GM10847 (cell line): ENCODE data around the gene NUP54.

Source experiments
- POLR2A ChIP-seq: IDR thresholded peaks from 2 replicates; pipeline ENCODE4 v1.6.1; 2011; ENCODE audit not compliant: insufficient read length; ENCODE audit errors: extremely low read depth

Gene NUP54

DNA sequence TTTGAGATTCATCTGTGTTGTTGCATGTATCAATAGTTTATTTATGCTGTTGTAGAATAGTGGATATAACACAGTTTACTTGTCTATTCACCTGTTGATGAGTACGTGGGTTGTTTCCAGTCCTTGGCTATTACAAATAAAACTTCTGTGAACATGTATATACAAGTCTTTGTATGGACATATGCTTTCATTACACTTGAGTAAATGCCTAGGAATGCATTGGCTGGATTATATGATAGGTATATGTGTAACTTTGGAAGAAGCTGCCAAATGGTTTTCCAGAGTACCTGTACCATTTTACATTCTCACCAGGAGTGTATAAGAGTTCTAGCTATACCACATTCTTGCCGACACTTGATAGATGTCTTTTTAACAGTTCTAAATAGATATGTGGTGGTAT lies 57.1 kb downstream of the NUP54 start:
- TF ChIP-seq POLR2A: no peak

- no peak for TF ChIP-seq POLR2A
Observed at GRCh38 chr4:76090241-76090691, 57.9 kb downstream of the NUP54 start.

DNA sequence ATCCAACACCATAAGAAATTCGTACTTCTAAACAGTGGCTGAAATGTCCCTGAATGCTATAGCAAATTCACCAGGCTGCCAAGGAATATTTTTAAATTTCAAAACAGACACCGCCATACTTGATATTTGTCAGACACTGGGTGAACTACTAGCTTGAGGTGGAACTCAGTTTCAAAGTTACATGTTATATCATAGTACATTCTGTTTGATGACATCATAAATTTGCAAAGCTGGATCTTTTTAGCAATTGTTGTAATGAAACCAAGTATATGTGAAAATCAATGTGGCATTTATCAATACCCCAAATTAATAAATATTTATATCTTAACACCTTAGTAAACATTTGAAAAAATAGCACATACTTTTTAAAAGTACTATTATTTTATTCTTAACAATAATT lies 59.5 kb downstream of the NUP54 start:
- TF ChIP-seq POLR2A: no peak

GRCh38 chr4:76087007-76087769 lies 61.0 kb downstream of the NUP54 start:
- no peak for TF ChIP-seq POLR2A

DNA sequence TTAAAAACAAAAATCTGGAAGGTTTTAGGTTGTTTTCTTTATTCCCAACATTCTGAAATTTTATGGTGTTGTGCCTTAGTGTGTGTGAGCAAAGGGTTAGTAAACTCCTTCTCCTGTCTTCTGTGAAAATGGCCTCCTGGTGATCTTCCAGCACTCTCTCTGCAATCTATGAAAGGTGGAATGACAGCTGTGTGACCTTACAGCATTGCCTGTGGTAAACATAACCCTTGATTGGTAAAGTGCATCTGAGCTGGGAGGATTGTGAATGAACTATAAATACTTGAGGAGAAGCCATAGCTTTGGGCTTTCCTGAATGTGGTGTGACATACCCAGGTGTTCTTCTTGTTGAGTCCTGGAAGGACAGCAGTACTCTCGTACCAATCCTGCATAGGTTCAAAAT lies 63.7 kb downstream of the NUP54 start:
- TF ChIP-seq POLR2A: no peak

DNA sequence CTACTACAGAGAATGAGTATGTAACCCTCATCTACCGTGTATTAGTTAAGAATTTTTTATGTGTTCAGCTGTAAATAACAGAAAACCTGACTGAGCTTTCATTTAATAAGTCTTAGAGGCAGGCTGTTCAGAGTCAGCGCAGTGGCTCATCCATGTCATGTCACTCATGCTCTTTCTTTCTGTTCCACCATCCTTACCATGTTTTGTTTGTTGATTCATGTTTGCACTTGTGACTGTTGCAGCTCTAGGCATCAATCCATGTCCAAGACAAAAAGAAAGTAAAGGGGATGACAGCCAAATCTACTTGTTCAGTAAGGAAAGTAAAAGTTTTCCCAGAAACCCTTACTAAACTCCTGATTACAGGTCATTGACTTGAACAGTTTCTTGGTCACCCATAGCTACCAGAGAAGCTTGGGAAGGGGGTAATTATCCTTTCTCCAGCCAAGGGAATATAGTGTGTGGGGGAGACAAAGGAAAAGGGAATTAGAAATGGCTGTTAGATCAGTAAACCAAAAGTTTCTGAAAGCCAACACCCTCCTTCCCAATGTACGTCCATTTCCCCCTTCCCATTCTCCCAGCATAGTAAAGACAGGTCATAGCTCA lies 64.7 kb downstream of the NUP54 start:
- no peak for TF ChIP-seq POLR2A

DNA sequence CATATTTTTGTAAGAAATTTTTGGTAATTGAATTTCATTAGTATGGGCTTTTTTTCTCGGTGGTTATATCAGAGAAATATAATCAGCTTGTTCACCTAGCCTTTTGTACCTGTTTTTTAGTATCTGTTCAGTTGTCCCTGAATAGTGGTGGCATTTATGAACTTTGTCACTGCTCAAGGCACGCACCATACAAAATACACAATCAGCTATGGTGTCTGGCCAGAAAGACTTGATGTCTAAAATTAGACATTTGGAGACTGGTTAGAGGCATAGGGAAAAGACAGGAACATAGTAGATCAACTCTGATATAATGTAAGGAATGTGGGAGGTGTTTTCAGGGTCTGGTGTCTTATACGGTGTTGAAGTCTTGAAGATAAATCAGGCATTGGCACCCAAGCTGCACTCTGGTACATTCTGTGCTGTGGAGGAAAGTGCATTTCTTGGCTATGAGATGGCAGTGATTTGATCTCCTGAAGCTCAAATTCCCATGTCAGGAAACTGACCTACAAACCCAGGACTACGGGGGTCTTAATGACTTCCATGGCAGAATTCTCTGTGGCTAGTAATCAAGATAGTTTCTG lies 70.1 kb downstream of the NUP54 start:
- no peak for TF ChIP-seq POLR2A

DNA sequence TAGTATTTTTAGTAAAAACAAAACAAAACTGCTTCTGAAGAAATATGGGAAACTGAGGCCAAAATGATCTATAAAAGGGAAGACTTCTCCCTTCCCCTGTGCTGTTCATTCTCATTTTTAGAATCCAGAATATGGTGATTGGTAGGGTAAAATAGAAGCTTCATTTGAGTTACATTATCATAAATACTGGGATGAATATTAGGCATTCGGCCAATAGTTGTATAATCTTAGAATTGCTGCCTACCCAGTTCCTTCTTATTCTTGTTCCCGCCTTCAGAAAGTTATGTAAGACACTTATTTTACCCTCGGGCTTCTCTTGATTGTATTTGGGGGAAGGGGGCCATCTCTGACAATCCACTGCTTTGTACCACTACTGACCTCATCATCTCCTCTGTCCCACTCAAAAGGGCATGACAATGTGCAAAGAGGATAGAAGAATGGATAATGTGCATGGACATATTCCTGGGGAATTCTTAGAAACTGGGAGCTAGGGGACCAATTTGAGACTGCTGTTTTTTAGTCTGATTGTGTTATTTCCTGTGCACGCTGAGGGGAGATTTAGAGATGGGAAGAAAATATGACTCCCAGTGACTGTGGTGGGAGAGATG lies 73.1 kb downstream of the NUP54 start:
- no peak for TF ChIP-seq POLR2A

DNA sequence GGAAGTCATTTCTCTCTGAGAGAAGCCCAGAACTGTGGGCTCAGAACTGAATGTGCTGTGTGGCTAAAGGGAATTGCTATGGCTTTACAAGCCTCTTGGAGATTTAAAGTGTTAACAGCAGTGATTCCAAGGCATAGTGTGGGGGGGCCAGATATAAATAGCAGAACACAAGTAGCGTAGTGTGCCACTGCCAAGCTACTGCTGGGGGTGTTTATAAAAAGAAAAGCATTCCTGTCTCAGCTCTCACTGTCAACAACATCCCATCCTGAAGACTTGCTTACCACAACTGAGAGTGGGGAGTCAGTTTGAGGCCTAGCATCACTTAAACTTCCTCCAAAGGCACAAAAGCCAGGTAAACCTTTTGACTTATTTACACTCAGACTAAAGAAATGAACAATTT lies 73.7 kb downstream of the NUP54 start, which contains the start of gene ART3:
TSS of gene ART3 (plus strand) at position 242 of the 400 bp plus-strand sequence. CDS start 1,181 bp downstream, outside the sequence.
- no peak for TF ChIP-seq POLR2A

DNA sequence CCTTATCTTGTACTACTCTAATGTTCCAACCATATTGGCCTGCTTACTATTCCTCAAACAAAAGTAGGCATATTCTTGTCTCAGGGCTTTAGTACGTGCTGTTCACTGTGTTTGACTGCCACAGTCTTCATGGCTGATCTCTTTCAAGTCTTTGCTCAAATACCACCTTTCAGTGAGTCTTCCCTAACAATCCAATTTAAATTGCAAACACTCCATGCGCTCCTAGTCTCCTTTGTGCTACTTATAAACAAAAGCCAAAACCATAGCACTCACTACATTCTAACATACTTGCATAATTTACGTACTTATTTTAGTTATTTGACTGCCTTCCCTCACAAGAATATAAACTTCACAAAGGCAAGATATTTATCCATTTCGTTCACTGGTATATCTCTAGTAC lies 75.4 kb downstream of the NUP54 start:
- no peak for TF ChIP-seq POLR2A

- no peak for TF ChIP-seq POLR2A
Observed at GRCh38 chr4:76067652-76068286, 80.4 kb downstream of the NUP54 start.

GRCh38 chr4:76066546-76066945 lies 81.7 kb downstream of the NUP54 start:
- no peak for TF ChIP-seq POLR2A
